Karpas-422 (cell line): ENCODE measurements around the gene HAUS1. TPM values are rescaled to one million over a fixed set of nuclear protein-coding genes. Genes with fewer than 3 reads are reported as not detected.
"Not testable (repeated sequence)": the region's sequence is repeated elsewhere in the genome, so short reads cannot be mapped to it uniquely, and the experiment has no call there.

ENCODE experiments used
- DNase-seq: peaks from one replicate; pipeline ENCODE4 v3.0.0-alpha.2; 2015
- H2AFZ ChIP-seq: fragments of 200-600 bp; sonication (generic); 2 replicates; pipeline ENCODE4 v1.6.1; 2014; ENCODE audit warnings: antibody characterized with exemption, low read length, mixed read lengths
- H3K27ac ChIP-seq: fragments of 200-600 bp; sonication (generic); 2 replicates; pipeline ENCODE4 v1.5.1; 2014; ENCODE audit warnings: mild to moderate bottlenecking, low read length, moderate library complexity
- H3K27me3 ChIP-seq: fragments of 200-600 bp; sonication (generic); 2 replicates; pipeline ENCODE4 v1.6.1; 2014; ENCODE audit warnings: low read length, mixed read lengths
- H3K36me3 ChIP-seq: fragments of 200-600 bp; sonication (generic); 2 replicates; pipeline ENCODE4 v1.6.1; 2014; ENCODE audit warnings: low read length, mixed read lengths; ENCODE audit not compliant: insufficient read depth
- H3K4me1 ChIP-seq: fragments of 200-600 bp; sonication (generic); 2 replicates; pipeline ENCODE4 v1.6.1; 2014; ENCODE audit warnings: mild to moderate bottlenecking, low read length, mixed read lengths
- H3K4me2 ChIP-seq: fragments of 200-600 bp; sonication (generic); 2 replicates; pipeline ENCODE4 v1.6.1; 2014; ENCODE audit warnings: low read length, low read depth, mild to moderate bottlenecking; ENCODE audit not compliant: poor library complexity, severe bottlenecking
- H3K4me3 ChIP-seq: fragments of 200-600 bp; sonication (generic); 2 replicates; pipeline ENCODE4 v1.5.1; 2014; ENCODE audit warnings: mild to moderate bottlenecking, antibody characterized with exemption, low read length, mixed read lengths
- H3K79me2 ChIP-seq: fragments of 200-600 bp; sonication (generic); 2 replicates; pipeline ENCODE4 v1.6.1; 2014; ENCODE audit warnings: mild to moderate bottlenecking, low read length, mixed read lengths
- H3K9ac ChIP-seq: fragments of 200-600 bp; sonication (generic); 2 replicates; pipeline ENCODE4 v1.6.0; 2014; ENCODE audit warnings: low read length
- H3K9me2 ChIP-seq: fragments of 200-600 bp; sonication (generic), shearing (Covaris generic); replicated peaks from 2 replicates; pipeline ENCODE4 v1.6.0; 2014; ENCODE audit warnings: mild to moderate bottlenecking, low read length, moderate library complexity; ENCODE audit not compliant: insufficient read depth
- H3K9me3 ChIP-seq: fragments of 300-700, 200-600 bp; sonication (generic); 2 replicates; pipeline ENCODE4 v1.6.1; 2014; ENCODE audit warnings: low read length, mixed read lengths
- H4K20me1 ChIP-seq: fragments of 200-600 bp; sonication (generic); 2 replicates; pipeline ENCODE4 v1.6.1; 2014; ENCODE audit warnings: mild to moderate bottlenecking, antibody characterized with exemption, low read length, low read depth; ENCODE audit not compliant: insufficient read depth
- total RNA-seq: library from RNA; depleted of rRNA; stranded (reverse); fragments of >200 nt; shearing (Covaris generic); gene quantifications from 2 replicates; pipeline ENCODE4 v1.2.3, GENCODE V29; 2014; ENCODE audit warnings: low replicate concordance

HAUS1 gene
- total RNA-seq, 1 experiment from 2014 or later: 30.9 TPM

DNA sequence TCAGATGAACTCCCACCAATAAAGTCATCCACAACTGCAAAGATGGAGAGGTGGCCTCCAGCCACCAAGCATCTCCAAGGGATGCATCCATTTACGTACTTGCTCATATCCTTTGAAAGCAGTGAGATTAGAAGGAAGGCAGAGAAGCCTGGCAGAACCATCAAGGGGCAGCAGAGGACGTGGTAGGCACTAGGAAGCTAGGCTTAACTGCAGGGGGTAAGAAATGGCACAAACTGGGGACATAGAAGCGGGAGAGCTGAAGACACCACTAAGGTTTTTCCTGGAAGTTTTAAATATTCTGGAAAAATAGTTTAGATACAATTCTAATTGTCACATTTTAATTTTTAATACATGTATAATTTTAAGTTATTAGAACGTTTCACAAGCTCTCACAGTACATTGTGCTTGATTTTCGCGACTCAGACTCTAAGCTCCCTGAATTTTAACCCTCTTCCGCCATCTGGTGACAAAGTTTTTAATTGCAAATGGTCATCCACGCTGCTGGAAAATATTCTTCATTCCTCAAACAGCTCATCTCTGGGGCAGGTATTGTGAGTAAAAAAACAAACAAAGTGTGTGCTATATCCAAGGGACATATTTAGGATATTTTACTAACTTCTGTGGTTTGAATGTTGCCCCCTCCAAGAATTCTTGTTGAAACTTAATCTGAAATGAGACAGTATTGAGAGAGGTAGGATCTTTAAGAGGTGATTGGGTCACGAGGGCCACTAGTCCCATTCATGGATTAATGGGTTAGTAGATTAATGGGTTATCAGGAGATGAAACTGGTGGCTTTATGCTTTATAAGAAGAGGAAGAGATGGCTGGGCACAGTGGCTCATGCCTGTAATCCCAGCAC, 30.5 kb upstream of the HAUS1 start:
- no peaks in the 10 kb centered on the region for H3K9me2 ChIP-seq
- no peaks in the 10 kb centered on the region for H3K4me1 ChIP-seq
- H4K20me1 ChIP-seq: no peaks in the 10 kb centered on the region
- peak; percentile 88 for DNase-seq
- H3K27me3 ChIP-seq: no peaks in the 10 kb centered on the region
- H3K4me2 ChIP-seq: no peak overlapping the region
- no peaks in the 10 kb centered on the region for H3K36me3 ChIP-seq
- H3K9me3 ChIP-seq: no peaks in the 10 kb centered on the region
- H3K79me2 ChIP-seq: no peaks in the 10 kb centered on the region
- H3K4me3 ChIP-seq: no peak overlapping the region
- H2AFZ ChIP-seq: no peak overlapping the region
- no peak overlapping the region for H3K9ac ChIP-seq
- no peak overlapping the region for H3K27ac ChIP-seq

DNA sequence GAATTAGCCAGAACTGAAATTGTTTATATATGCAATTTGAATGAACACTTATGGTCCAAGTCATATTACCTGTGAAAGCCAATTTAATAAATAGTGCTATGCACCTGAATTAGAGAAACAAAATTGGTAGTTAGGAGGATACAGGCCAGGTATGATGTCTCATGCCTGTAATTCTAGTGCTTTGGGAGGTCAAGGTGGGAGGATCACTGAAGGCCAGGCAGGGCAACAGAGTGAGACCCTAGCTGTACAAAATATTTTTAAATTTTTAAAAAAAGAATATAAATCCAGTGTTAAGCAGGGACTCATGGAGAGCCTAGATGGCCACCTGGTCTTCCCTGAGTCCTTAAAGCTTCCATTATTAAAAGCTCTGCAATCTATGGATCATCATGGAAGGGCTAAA, 24.8 kb upstream of the HAUS1 start:
- no peaks in the 10 kb centered on the region for H3K27me3 ChIP-seq
- H3K9ac ChIP-seq: no peak overlapping the region
- no peak overlapping the region for H2AFZ ChIP-seq
- H4K20me1 ChIP-seq: no peaks in the 10 kb centered on the region
- no peak overlapping the region for H3K27ac ChIP-seq
- no peaks in the 10 kb centered on the region for H3K9me3 ChIP-seq
- no peak overlapping the region for H3K4me2 ChIP-seq
- H3K4me3 ChIP-seq: no peak overlapping the region
- DNase-seq: peak; percentile 37
- peaks cover 36% of the 10 kb centered on the region; the same call in 1 of the 2 replicates for H3K36me3 ChIP-seq
- H3K4me1 ChIP-seq: no peaks in the 10 kb centered on the region
- 0 out of 2 replicates have a peak, but pooled peaks cover under 1% of the 10 kb centered on the region for H3K79me2 ChIP-seq
- H3K9me2 ChIP-seq: no peaks in the 10 kb centered on the region

DNA sequence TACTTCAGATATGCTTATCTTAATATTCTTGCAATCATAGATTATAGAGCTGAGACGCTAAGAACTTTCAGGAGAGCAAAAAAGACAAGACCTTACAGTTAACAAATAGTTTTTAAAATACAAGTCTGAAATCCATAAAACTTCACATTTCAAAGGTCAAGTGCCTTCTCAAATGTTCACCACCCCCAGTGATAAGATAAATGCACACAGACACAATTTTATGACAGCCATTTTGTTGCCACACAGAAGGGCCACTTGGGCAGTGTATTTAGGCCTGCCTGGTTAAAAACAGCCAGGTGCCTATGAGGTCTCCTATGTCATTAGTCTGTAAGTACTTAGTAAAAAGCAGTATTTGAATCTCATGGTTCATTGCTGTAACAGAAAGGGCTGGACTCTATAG, 24.0 kb upstream of the HAUS1 start:
- peaks cover 43% of the 10 kb centered on the region for H3K36me3 ChIP-seq
- no peak overlapping the region for H3K4me2 ChIP-seq
- H3K79me2 ChIP-seq: 0 out of 2 replicates have a peak, but pooled peaks cover 2% of the 10 kb centered on the region
- H3K9ac ChIP-seq: no peak overlapping the region
- no peaks in the 10 kb centered on the region for H3K9me3 ChIP-seq
- DNase-seq: peak; percentile 40
- no peaks in the 10 kb centered on the region for H3K4me1 ChIP-seq
- H2AFZ ChIP-seq: no peak overlapping the region
- H3K9me2 ChIP-seq: no peaks in the 10 kb centered on the region
- H3K27me3 ChIP-seq: no peaks in the 10 kb centered on the region
- H3K4me3 ChIP-seq: no peak overlapping the region
- H3K27ac ChIP-seq: no peak overlapping the region
- H4K20me1 ChIP-seq: no peaks in the 10 kb centered on the region

DNA sequence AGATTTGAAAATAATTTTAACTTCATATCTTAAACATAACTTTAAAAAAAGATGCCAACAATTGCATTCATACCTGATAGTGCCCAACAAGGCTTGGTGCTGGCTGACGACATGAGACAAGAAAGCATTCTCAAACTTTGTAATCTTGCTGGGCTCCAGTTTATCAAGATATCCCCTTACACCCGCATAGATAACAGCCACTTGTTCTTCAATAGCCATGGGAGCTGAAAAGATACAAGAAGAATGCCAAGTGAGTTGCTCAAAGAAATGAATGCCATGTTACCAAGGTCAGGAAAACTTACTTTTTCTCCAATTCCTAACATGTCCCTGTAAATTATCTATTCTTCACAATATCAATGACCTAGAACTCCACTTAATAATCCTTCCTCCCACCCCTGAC, 19.8 kb upstream of the HAUS1 start:
- no peak overlapping the region for H2AFZ ChIP-seq
- no peak for DNase-seq
- H3K79me2 ChIP-seq: peaks cover 12% of the 10 kb centered on the region; the same call in 1 of the 2 replicates
- H3K4me2 ChIP-seq: no peak overlapping the region
- no peak overlapping the region for H3K27ac ChIP-seq
- H3K27me3 ChIP-seq: no peaks in the 10 kb centered on the region
- 0 out of 2 replicates have a peak, but pooled peaks cover 3% of the 10 kb centered on the region for H4K20me1 ChIP-seq
- no peaks in the 10 kb centered on the region for H3K9me3 ChIP-seq
- peaks cover 72% of the 10 kb centered on the region for H3K36me3 ChIP-seq
- no peaks in the 10 kb centered on the region for H3K4me1 ChIP-seq
- no peak overlapping the region for H3K9ac ChIP-seq
- H3K4me3 ChIP-seq: no peak overlapping the region
- H3K9me2 ChIP-seq: no peaks in the 10 kb centered on the region

DNA sequence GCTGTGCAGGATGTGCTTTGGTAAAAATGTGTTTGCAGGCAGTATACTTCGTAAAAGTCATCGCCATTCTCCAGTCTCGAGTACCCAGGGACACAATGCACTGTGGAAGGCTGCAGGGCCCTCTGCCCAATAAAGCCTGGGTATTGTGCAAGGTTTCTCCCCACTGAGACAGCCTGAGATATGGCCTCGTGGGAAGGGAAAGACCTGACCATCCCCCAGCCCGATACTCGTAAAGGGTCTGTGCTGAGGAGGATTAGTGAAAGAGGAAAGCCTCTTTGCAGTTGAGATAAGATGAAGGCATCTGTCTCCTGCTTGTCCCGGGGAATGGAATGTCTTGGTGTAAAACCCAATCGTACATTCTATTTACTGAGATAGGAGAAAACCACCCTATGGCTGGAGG, 15.7 kb upstream of the HAUS1 start:
- not testable (repeated sequence) for H3K9me3 ChIP-seq, H3K27ac ChIP-seq, H3K9ac ChIP-seq, H3K4me1 ChIP-seq, H3K27me3 ChIP-seq, DNase-seq, H3K4me2 ChIP-seq, H3K4me3 ChIP-seq, H2AFZ ChIP-seq, H3K9me2 ChIP-seq
- Histone ChIP-seq H3K79me2 (peaks cover 46% of the 10 kb centered on the region), H3K36me3 (peaks cover 89% of the 10 kb centered on the region), H4K20me1 (peaks cover 10% of the 10 kb centered on the region; the same call in 1 of the 2 replicates)

DNA sequence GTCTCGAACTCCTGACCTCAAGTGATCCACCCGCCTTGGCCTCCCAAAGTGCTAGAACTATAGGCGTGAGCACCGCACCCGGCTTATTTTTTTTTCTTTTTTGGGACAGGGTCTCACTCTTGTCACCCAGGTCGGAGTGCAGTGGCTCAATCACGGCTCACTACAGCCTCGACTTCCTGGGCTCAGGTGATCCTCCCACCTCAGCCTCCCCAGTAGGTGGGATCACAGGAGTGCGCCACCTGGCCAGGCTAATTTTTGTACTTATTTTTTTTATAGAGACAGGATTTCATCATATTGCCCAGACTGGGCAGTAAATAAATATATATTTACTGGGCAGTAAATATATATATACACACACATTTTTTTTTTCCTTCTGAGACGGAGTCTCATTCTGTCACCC, 8.7 kb upstream of the HAUS1 start:
- H3K9ac ChIP-seq: no peak overlapping the region
- no peaks in the 10 kb centered on the region for H3K9me2 ChIP-seq
- H3K36me3 ChIP-seq: peaks cover 42% of the 10 kb centered on the region
- DNase-seq: no peak
- H3K4me1 ChIP-seq: peaks cover 22% of the 10 kb centered on the region
- peaks cover 79% of the 10 kb centered on the region for H3K79me2 ChIP-seq
- H2AFZ ChIP-seq: no peak overlapping the region
- H3K9me3 ChIP-seq: no peaks in the 10 kb centered on the region
- no peak overlapping the region for H3K4me3 ChIP-seq
- no peak overlapping the region for H3K4me2 ChIP-seq
- H3K27me3 ChIP-seq: no peaks in the 10 kb centered on the region
- no peak overlapping the region for H3K27ac ChIP-seq
- H4K20me1 ChIP-seq: peaks cover 8% of the 10 kb centered on the region; the same call in 1 of the 2 replicates

DNA sequence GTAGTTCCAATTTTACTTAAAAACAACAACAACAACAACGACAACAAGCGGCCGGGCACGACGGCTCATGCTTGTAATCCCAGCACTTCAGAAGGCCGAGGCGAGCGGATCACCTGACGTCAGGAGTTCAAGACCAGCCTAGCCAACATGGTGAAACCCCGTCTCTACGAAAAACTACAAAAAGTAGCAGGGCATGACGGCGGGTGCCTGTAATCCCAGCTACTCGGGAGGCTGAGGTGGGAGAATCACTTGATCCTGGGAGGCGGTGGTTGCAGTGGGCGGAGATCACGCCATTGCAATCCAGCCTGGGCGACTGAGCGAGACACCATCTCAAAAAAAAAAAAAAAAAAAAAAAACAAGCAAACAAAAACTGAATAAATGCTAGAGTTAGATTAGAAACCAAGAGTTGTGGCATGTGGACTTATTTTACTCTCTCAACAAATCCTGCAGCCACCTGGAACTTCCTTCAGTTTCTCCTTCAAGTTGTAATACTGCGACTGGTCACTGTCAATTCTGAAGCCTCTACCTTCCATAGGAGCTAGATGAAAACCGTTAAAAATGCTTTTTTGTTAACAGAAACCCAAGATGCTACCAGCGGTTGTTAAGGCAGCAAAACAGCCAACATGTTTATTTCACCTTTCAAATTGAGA, 7.4 kb upstream of the HAUS1 start:
- Histone ChIP-seq H3K27me3 (no peaks in the 10 kb centered on the region), H3K27ac (peak overlapping the region; percentile 64; the same call in 1 of the 2 replicates), H3K4me3 (peak overlapping the region; percentile 85), H3K9me2 (no peaks in the 10 kb centered on the region), H3K36me3 (peaks cover 29% of the 10 kb centered on the region), H3K79me2 (peaks cover 67% of the 10 kb centered on the region), H3K4me2 (peak overlapping the region; percentile 71), H3K9ac (peak overlapping the region; percentile 78), H2AFZ (no peak overlapping the region), H3K9me3 (no peaks in the 10 kb centered on the region), H4K20me1 (peaks cover 8% of the 10 kb centered on the region; the same call in 1 of the 2 replicates), H3K4me1 (peaks cover 22% of the 10 kb centered on the region)
- DNase-seq: no peak

DNA sequence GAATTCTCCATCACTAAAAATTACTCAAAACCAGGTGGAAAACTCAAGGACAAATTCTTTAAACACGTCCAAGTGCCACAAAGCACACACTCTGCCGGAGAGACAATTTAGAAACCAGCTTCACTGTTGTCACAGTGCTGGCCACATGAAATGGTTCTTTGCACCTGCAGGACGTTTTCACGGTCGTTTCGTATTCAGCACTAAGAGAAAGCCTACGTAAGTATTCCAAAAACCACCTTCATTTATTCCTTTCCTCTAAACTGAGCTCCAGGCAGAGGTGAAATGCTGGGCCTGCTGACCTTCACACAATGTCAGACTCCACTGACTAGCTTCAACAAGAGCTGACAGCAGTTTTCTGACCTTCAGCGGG, 6.8 kb upstream of the HAUS1 start:
- Histone ChIP-seq H4K20me1 (peaks cover 8% of the 10 kb centered on the region; the same call in 1 of the 2 replicates), H3K9ac (peak overlapping the region; percentile 78), H3K27me3 (no peaks in the 10 kb centered on the region), H3K4me2 (peak overlapping the region; percentile 71), H3K9me2 (no peaks in the 10 kb centered on the region), H3K4me3 (peak overlapping the region; percentile 85), H3K36me3 (peaks cover 25% of the 10 kb centered on the region), H3K27ac (peak overlapping the region; percentile 64), H3K4me1 (peaks cover 22% of the 10 kb centered on the region), H3K9me3 (no peaks in the 10 kb centered on the region), H3K79me2 (peaks cover 66% of the 10 kb centered on the region), H2AFZ (no peak overlapping the region)
- DNase-seq: no peak
